GM10248 (cell line): ENCODE measurements around the gene PRDM4.

Experiments
- CTCF ChIA-PET: fragments of 300-600 bp; sonication (Branson Sonifier 250); formaldehyde crosslinking; extraction: SDS; loops from one replicate; lab custom pipeline; 2021; ENCODE audit warnings: antibody characterized with exemption; lab: Yijun Ruan, JAX
- POLR2A ChIA-PET: fragments of 350-650 bp; sonication (Branson Sonifier 250); formaldehyde crosslinking; extraction: SDS; loops from one replicate; lab custom pipeline; 2020; ENCODE audit warnings: antibody characterized with exemption; lab: Yijun Ruan, JAX
- DNase-seq: peaks from one replicate; pipeline ENCODE4 v3.0.0; 2012; ENCODE audit errors: extremely low spot score
- CTCF ChIP-seq: IDR thresholded peaks from 2 replicates; pipeline ENCODE4 v1.5.1; 2012; ENCODE audit warnings: mild to moderate bottlenecking, low read depth; ENCODE audit errors: extremely low read depth, missing control alignments, control extremely low read depth

PRDM4 gene

GRCh38 chr12:107767466-107767865 lies 6.5 kb upstream of the PRDM4 start:
- no peak for DNase-seq
- CTCF ChIA-PET = interaction anchor here (3.2 kb wide), 1 partner anchor 119 kb away, joined by 9 read pairs; no protein-coding TSS in a partner anchor
- POLR2A ChIA-PET = no interaction called here
- TF ChIP-seq CTCF = no peak

GRCh38 chr12:107765316-107765715 lies 4.4 kb upstream of the PRDM4 start:
- TF ChIP-seq CTCF = no peak
- ChIA-PET POLR2A (no interaction called here), CTCF (interaction anchor here (1.4 kb wide), 2 partner anchors 89 to 147 kb away, joined by 3 read pairs; no protein-coding TSS in a partner anchor)
- no peak for DNase-seq

GRCh38 chr12:107764626-107765025 lies 3.7 kb upstream of the PRDM4 start:
- no peak for TF ChIP-seq CTCF
- ChIA-PET CTCF (interaction anchor here (1.0 to 1.4 kb wide), 2 partner anchors 88 to 121 kb away, joined by 3 read pairs; no protein-coding TSS in a partner anchor), POLR2A (no interaction called here)

GRCh38 chr12:107762874-107763273 lies 1.9 kb upstream of the PRDM4 start:
- no peak for TF ChIP-seq CTCF
- no peak for DNase-seq
- ChIA-PET CTCF (interaction anchor here (1.3 to 1.5 kb wide), 3 partner anchors 14 to 124 kb away, joined by 4 read pairs; no protein-coding TSS in a partner anchor), POLR2A (no interaction called here)

More at GRCh38 chr12:107764626-107765025, 3.7 kb upstream of the PRDM4 start:
- DNase-seq = no peak

GRCh38 chr12:107761502-107761904 lies 566 bp upstream of the PRDM4 start:
- ChIA-PET POLR2A (no interaction called here), CTCF (interaction anchor here (0.8 kb wide), 1 partner anchor 83 kb away, joined by 3 read pairs; no protein-coding TSS in a partner anchor)
- TF ChIP-seq CTCF = no peak
- DNase-seq = no peak

- ChIA-PET POLR2A (no interaction called here), CTCF (interaction anchor here (1.5 kb wide), 1 partner anchor 124 kb away, joined by 4 read pairs; no protein-coding TSS in a partner anchor)
- TF ChIP-seq CTCF = no peak
- DNase-seq = peak; percentile 34
Measured at GRCh38 chr12:107760207-107760808, 629 bp downstream of the PRDM4 start.
